HG03565 (cell line): Measurements from ENCODE around the gene TESK2.
"Not testable (repeated sequence)": the region's sequence is repeated elsewhere in the genome, so short reads cannot be mapped to it uniquely, and the experiment has no call there.

Source experiments
- ATAC-seq: cut with Tn5 transposase; IDR thresholded peaks from one replicate; pipeline ENCODE4 v1.9.1; 2021; ENCODE audit warnings: mild to moderate bottlenecking, moderate library complexity; ENCODE audit not compliant: unreplicated experiment

TESK2 gene

GRCh38 chr1:45474194-45474593 is 16.8 kb downstream of the TESK2 start:
- ATAC-seq = not testable (repeated sequence)

GRCh38 chr1:45473302-45473701 is 17.7 kb downstream of the TESK2 start:
- peak; percentile 48 for ATAC-seq

DNA sequence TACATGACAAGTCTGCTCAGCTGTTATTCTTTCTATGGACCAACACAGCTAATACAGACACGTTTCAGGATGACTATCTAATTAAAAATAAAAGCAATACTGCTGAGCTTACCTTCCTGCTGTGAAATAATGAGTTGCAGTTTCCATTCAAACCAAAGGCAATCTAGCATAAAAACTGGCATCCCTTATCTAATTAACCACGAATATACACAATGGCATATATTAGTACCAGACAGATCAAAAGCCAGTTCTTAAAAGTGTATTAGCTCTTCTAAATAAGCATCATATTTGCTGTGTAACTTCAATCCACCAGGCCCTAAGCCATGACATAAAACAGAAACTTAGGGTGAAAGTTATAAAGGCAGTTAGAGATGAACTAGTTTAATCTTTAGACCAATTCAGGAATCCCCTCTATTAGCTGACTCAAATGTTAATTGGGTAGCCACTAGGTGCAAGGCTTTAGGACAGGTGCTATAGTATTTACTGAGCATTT is 20.6 kb downstream of the TESK2 start:
- no peak for ATAC-seq

DNA sequence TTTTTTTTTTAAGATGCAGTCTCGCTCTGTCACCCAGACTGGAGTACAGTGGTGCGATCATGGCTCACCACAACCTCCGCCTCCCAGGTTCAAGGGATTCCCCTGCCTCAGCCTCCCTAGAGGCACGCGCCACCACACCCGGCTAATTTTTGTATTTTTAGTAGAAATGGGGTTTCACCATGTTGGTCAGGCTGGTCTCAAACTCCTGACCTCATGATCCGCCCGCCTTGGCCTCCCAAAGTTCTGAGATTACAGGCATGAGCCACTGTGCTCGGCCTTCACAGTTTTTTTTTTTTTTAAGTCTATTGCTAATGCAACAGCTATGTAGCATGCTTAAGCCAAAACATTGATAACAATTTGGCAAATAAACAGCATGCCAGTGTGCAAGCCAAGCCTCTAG is 23.6 kb downstream of the TESK2 start:
- ATAC-seq = not testable (repeated sequence)

DNA sequence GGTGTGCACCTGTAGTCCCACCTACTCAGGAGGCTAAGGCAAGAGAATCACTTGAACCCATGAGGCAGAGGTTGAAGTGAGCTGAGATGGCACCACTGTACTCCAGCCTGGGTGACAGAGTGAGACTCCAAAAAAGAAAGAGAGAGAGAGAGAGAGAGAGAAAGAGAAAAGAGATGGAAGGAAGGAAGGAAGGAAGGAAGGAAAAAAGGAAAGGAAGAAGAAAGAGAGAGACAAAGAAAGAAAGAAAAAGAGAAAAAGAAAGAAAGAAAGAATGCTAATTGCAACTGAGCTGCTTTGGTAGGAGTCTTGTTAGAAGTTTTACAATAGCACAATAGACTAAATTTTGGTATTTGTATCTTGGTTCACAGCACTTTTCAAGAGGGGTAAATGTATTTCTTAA is 25.7 kb downstream of the TESK2 start:
- ATAC-seq = no peak

DNA sequence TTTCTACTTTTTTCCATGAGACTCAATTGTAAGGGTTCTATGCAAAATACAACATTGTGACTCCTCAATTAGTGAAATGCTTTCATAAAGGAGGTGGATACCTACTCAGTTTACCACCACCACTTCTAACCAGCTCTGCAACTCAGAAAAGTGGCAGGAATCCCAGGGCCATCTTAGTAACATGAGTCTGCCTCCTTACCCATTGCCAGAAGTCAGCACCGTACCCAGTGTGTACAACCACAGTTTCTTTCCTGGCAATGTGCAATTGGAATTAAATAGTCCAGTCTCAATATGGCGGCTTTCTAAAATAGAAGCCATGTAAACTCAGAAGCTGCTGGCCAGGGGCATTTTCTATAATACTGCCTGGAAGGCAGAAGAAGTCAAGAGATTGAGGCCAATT is 32.1 kb downstream of the TESK2 start:
- no peak for ATAC-seq

DNA sequence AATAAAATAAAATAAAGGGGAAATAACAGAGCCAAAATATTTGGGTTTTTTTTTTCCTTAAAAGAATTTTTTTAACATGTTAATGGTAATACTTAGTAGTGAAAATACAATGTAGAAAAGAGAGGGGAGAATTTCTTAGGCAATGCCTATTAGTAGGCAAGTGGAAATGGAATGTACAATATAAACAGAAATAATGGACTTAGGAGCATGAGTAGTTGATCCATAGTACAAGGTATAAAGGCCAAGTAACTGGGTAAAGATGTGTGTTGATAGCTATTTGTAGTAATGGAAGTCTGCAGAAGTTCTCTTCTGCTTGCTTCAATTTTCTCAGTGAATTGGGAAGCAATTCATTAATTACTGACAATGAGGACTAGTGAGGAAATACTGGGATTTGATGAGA is 34.4 kb downstream of the TESK2 start:
- no peak for ATAC-seq

DNA sequence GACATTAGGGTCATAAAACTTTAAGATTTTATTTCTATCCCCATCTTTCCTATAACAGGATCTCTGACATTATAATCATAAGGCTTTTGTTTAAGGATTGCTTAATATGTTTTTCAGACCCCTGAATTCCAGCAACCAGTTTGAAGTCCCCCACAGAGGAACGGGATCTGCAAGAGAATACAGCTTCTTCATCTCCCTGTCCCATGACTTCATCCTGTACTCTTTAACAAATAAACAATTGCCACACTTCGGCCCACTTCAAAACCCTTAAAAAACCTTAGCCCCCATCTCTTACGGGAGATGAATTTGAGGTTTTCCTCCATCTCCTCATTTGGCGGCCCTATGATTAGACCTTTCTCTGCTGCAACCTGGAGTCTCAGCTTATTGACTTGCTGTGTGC is 35.8 kb downstream of the TESK2 start:
- ATAC-seq = no peak

DNA sequence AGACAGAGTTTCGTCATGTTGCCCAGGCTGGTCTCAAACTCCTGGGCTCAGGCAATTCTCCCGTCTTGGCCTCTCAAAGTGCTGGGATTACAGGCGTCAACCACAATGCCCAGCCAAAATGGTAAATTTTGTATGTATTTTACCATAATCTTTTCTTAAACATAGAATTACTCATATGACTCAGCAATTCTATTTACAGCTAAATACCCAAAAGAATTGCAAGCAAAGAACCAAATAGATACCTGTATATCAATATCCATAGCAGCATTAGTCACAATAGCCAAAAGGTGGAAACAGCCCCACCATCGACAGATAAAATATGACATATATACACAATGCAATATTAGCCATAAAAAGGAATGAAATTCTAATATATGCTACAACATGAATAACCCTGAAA is 36.5 kb downstream of the TESK2 start:
- ATAC-seq = no peak

- ATAC-seq = no peak
These were observed 38.5 kb downstream of the TESK2 start for GRCh38 chr1:45452503-45452902.

DNA sequence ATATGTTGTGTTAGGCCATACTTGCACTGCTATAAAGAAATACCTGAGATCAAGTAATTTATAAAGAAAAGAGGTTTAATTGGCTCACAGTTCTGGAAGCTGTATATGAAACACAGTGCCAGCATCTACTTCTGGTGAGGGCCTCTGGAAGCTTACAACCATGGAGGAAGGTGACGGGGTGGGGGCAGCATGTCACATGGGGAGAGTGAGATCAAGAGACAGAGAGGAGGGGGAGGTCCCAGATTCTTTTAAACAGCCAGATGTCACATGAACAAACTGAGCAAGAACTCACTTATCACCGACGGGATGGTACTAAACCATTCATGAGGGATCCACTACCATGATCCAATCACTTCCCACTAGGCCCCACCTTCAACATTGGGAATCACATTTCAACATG is 42.6 kb downstream of the TESK2 start:
- no peak for ATAC-seq

GRCh38 chr1:45446950-45447672 is 43.9 kb downstream of the TESK2 start:
- no peak for ATAC-seq

GRCh38 chr1:45446530-45446929 is 44.4 kb downstream of the TESK2 start:
- no peak for ATAC-seq

DNA sequence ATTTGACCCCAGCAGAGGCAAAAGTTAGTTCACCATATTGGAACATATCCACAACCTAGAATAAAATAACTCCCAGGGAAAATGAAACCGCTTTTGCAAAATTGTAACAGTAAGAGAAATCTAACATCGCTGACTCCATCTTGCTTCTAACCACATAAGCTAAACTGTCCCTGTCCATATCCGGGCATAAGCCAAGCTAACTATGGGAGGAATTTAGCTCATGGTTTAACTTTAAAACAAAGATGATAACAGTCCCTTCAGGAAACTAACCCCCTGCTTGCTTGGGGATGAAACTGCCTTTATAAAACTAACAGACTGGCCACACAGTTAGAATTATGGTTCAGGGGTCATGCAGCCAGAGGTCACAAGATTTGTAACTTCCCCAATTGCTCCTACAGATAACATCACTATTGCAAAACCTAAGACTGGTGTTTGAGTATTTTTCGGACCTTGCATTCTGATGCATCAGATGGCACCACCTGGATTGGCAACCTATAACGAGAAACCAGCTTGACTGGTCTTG is 46.3 kb downstream of the TESK2 start:
- no peak for ATAC-seq

DNA sequence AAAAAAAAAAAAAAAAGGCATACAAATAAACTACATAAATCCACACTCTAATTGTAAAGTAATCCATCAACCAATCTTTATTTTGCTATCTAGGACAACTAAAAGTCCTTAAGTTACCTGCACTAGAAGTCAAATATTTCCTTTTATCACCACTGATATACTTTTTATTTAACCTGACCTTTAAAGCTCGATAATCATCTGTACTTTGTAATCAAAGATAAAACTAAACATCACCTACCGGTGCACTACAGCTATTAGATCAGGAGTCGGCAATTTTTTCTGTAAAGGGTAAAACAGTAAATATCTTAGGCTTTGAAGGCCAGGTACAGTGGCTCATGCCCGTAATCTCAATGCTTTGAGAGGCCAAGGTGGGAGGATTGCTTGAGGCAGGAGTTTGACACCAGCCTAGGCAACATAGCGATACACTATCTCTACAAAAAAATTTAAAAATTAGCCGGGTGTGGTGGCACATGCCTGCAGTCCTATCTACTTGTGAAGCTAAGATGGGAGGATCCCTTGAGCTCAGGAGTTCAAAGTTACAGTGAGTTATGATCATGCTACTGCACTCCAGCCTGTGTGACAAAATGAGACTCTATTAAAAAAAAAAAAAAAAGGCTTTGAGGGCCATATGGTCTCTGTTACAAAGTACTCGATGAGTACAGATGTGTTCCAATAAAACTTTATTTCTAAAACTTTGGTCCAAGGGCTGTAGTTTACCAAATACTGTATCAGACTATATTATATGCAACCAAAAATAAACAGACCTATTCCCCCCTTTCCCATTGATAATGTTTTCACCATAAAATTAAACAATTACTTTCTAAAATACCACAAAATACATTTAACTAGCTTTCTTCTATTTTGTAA is 47.1 kb downstream of the TESK2 start:
- no peak for ATAC-seq

DNA sequence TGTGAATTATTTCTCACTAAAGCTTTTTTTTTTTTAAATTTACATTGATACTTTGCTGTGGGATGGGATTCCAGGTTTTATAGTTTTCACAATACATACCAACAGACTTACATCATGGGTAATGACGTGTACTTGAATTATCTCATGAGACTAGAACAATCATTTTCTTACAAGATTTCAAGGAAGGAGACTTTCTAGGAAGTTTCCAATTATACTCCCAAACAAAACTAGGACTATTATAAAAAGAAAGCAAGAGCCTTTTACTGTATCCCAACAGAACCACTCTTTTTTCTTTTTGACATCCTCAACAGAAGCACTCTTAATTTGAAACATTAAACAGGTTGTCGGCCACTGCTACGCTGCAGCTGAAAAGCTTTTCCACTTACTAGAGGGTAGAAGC is 48.7 kb downstream of the TESK2 start:
- no peak for ATAC-seq

- no peak for ATAC-seq
These were observed 53.6 kb downstream of the TESK2 start for GRCh38 chr1:45437323-45437722.

DNA sequence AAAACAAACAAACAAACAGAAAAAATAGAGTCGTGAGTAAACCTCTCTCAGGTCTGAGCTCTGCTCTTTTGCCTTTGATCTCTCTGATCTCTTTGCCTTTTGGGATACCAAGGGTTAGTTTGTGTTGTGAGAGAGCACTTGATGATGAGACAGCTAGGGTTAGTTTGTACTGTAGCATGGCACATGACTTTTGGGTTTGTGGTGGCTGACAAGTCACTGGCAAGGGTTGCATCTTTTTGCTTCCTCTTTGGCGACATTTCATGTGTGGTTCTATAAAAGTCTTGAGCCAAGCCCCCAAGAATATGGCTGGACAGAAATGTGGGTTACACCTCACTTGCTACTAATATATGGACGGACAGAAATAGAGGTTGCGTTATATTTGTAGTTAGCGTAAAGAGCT is 60.5 kb downstream of the TESK2 start:
- no peak for ATAC-seq

DNA sequence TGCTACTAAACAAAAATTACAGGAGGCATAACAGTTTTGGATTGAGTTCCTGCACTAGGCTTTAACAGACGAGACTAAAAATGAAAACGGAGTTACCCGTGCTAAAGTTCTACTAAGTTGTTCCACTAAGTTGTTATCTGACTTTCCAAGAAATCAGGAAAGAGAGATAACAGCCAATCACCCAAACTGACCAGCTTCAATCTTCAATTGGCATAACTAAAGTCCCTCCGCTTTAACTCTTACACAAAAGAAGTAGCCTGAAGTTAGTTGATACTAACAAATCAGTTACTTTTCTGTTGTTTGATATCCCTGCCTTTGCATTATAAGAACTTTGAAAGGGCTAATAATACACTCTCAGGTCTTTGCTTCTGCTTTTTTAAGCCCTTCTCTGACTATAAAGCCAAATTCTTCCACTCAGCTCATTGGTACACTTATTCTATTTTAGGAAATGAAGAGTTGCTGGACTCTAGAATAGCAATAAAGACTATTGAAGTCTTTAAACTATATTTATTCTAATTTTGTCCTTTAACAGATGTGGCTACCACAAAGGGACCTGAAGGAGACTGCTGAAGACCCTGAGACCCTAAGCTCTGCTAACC is 61.3 kb downstream of the TESK2 start:
- no peak for ATAC-seq

DNA sequence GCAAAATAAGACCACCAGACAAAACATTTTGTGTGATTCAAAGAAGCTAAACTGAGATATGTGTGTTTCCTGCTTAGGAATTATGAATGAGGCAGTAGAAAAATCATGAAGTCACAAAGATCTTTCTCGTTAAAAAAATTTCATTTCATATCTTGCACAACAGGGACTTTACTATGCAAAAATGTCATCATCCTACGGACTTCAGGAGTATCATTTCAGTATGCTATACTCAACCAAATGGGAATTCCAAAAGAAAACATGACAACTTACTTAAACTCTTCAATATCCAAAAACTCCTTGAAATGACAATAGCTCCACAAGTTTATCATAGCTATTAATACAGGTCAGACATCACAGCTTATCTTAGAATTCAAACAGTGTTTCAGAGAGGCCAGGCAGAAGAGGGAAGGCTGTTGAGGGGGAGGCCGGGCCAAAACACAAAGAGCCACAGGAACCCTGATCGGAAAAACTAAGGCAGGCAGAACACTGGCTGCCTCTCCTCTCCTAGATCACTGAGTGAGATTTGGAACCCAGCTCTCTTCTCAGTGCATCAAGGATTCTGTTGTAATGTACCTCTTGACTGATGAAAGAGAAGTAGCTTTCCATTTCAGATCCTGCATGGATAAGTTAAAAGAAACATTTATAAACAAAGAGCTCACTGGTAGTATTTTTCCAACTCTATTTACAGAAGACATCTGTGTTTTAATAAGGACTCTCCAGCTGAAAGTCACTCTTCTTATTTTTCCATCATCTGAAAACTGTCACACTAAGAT is 66.9 kb downstream of the TESK2 start:
- no peak for ATAC-seq

DNA sequence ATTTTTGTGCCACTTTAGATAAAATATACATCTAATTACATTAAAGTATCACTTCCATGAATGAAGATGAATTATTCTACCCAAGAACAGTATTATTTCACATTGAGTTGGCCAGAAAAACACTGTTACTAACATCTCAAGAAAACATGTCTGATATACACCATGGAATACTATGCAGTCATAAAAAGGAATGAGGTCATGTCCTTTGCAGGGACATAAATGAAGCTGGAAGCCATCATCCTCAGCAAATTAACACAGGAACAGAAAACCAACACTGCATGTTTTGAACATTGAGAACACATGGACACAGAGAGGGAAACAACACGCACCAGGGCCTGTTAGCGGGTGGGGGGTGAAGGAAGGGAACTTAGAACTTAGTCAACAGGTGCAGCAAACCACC is 69.0 kb downstream of the TESK2 start:
- no peak for ATAC-seq
